Measurements from ENCODE around the gene RTL1.

GRCh38 chr14:100893760-100894159 is 9.8 kb downstream of the RTL1 start:
- no peak for TF ChIP-seq CTCF (IDR thresholded peaks at IDR 0.05; ENCODE audit: insufficient read depth, low read length)
- TF ChIP-seq POLR2AphosphoS5 (IDR thresholded peaks at IDR 0.05; ENCODE audit: low read depth), result no peak
- no peak for TF ChIP-seq REST (IDR thresholded peaks at IDR 0.05; ENCODE audit: insufficient replicate concordance, low read depth)

All from HL-60 (cell line).